Activated naive CD4-positive, alpha-beta T cell treated with anti-CD3 and anti-CD28 coated beads, Interleukin-2, amount 10 ng/mL, durations not matched to agents 7 days and 5 days (primary cell): ENCODE results near the gene RGS9.
"Not testable (repeated sequence)": the region's sequence is repeated elsewhere in the genome, so short reads cannot be mapped to it uniquely, and the experiment has no call there.

ENCODE experiments used
- CTCF ChIA-PET: fragments of 350-600 bp; sonication (Branson Sonifier 250); formaldehyde crosslinking; loops from one replicate; lab custom pipeline; 2021; ENCODE audit warnings: antibody characterized with exemption; lab: Charles Lee
- DNase-seq: peaks from one replicate; pipeline ENCODE4 v3.0.0-alpha.2; 2020
- H3K27ac Mint-ChIP-seq: one replicate; pipeline ENCODE4 v1.8.0; 2021; ENCODE audit warnings: mild to moderate bottlenecking, moderate library complexity, mixed read lengths
- H3K27me3 Mint-ChIP-seq: one replicate; pipeline ENCODE4 v1.8.0; 2021; ENCODE audit warnings: mild to moderate bottlenecking, mixed read lengths
- H3K36me3 Mint-ChIP-seq: one replicate; pipeline ENCODE4 v1.8.0; 2021; ENCODE audit warnings: mixed read lengths
- H3K4me1 Mint-ChIP-seq: one replicate; pipeline ENCODE4 v1.8.0; 2021; ENCODE audit warnings: mixed read lengths
- H3K4me3 Mint-ChIP-seq: one replicate; pipeline ENCODE4 v1.8.0; 2021; ENCODE audit warnings: mild to moderate bottlenecking, moderate library complexity, mixed read lengths
- H3K9me3 Mint-ChIP-seq: one replicate; pipeline ENCODE4 v1.8.0; 2021; ENCODE audit warnings: mixed read lengths

Gene RGS9

GRCh38 chr17:65137021-65137939, at the start of gene RGS9:
TSS of gene RGS9 (plus strand) at chr17:65137370. CDS start at chr17:65137541, 171 bp downstream.
- H3K27ac Mint-ChIP-seq = no peak within 1 kb of the TSS
- H3K36me3 Mint-ChIP-seq = peaks cover 3% of the 10 kb centered on the region
- no peaks in the 10 kb centered on the region for H3K9me3 Mint-ChIP-seq
- H3K27me3 Mint-ChIP-seq = peaks cover 82% of the 10 kb centered on the region
- CTCF ChIA-PET = interaction anchor here (0.6 to 2.2 kb wide), 20 partner anchors 10 to 493 kb away, joined by 3 to 12 read pairs (median 4); no protein-coding TSS in a partner anchor
- H3K4me1 Mint-ChIP-seq = peaks cover 33% of the 10 kb centered on the region
- peak; percentile 88 for DNase-seq
- peak within 1 kb of the TSS; percentile 68 for H3K4me3 Mint-ChIP-seq

GRCh38 chr17:65088621-65089360, 48.4 kb upstream of the RGS9 start:
- Mint-ChIP-seq H3K4me3 (no peak overlapping the region), H3K36me3 (no peaks in the 10 kb centered on the region), H3K4me1 (no peaks in the 10 kb centered on the region), H3K9me3 (no peaks in the 10 kb centered on the region), H3K27ac (no peak overlapping the region), H3K27me3 (peaks cover 19% of the 10 kb centered on the region)
- CTCF ChIA-PET = no interaction called here
- DNase-seq = no peak

- H3K9me3 Mint-ChIP-seq = no peaks in the 10 kb centered on the region
- DNase-seq = no peak
Measured at GRCh38 chr17:65092262-65092661, 44.9 kb upstream of the RGS9 start.

GRCh38 chr17:65092721-65093356, 44.3 kb upstream of the RGS9 start:
- H3K27ac Mint-ChIP-seq, H3K4me1 Mint-ChIP-seq, CTCF ChIA-PET, H3K36me3 Mint-ChIP-seq, DNase-seq, H3K4me3 Mint-ChIP-seq, H3K9me3 Mint-ChIP-seq: not testable (repeated sequence)
- peaks cover 20% of the 10 kb centered on the region for H3K27me3 Mint-ChIP-seq

More at GRCh38 chr17:65092262-65092661, 44.9 kb upstream of the RGS9 start:
- Mint-ChIP-seq H3K4me1 (peaks cover 6% of the 10 kb centered on the region), H3K36me3 (no peaks in the 10 kb centered on the region), H3K27ac (no peak overlapping the region), H3K27me3 (peaks cover 20% of the 10 kb centered on the region), H3K4me3 (no peak overlapping the region)
- CTCF ChIA-PET = no interaction called here

GRCh38 chr17:65093930-65094329, 43.2 kb upstream of the RGS9 start:
- H3K27me3 Mint-ChIP-seq = peaks cover 18% of the 10 kb centered on the region
- H3K27ac Mint-ChIP-seq = no peak overlapping the region
- no peaks in the 10 kb centered on the region for H3K36me3 Mint-ChIP-seq
- DNase-seq = no peak
- H3K4me1 Mint-ChIP-seq = peaks cover 6% of the 10 kb centered on the region
- CTCF ChIA-PET = no interaction called here
- no peak overlapping the region for H3K4me3 Mint-ChIP-seq
- no peaks in the 10 kb centered on the region for H3K9me3 Mint-ChIP-seq

- Mint-ChIP-seq H3K27me3 (peaks cover 7% of the 10 kb centered on the region), H3K36me3 (no peaks in the 10 kb centered on the region), H3K27ac (no peak overlapping the region), H3K4me3 (no peak overlapping the region), H3K9me3 (no peaks in the 10 kb centered on the region), H3K4me1 (peaks cover 19% of the 10 kb centered on the region)
- no peak for DNase-seq
- CTCF ChIA-PET = no interaction called here
Measured at GRCh38 chr17:65095465-65095864, 41.7 kb upstream of the RGS9 start.

- H3K36me3 Mint-ChIP-seq, DNase-seq, H3K4me3 Mint-ChIP-seq, H3K9me3 Mint-ChIP-seq, H3K27ac Mint-ChIP-seq, H3K27me3 Mint-ChIP-seq, CTCF ChIA-PET: not testable (repeated sequence)
- peaks cover 25% of the 10 kb centered on the region for H3K4me1 Mint-ChIP-seq
Measured at GRCh38 chr17:65096382-65096781, 40.8 kb upstream of the RGS9 start.

- CTCF ChIA-PET = no interaction called here
- H3K9me3 Mint-ChIP-seq = no peaks in the 10 kb centered on the region
- H3K4me1 Mint-ChIP-seq = peaks cover 25% of the 10 kb centered on the region
- H3K36me3 Mint-ChIP-seq = no peaks in the 10 kb centered on the region
- peaks cover 8% of the 10 kb centered on the region for H3K27me3 Mint-ChIP-seq
- H3K27ac Mint-ChIP-seq = no peak overlapping the region
- H3K4me3 Mint-ChIP-seq = no peak overlapping the region
- DNase-seq = no peak
Measured at GRCh38 chr17:65097110-65097509, 40.1 kb upstream of the RGS9 start.

- DNase-seq = no peak
- peaks cover 25% of the 10 kb centered on the region for H3K4me1 Mint-ChIP-seq
- no peaks in the 10 kb centered on the region for H3K9me3 Mint-ChIP-seq
- peaks cover 23% of the 10 kb centered on the region for H3K27me3 Mint-ChIP-seq
- CTCF ChIA-PET = interaction anchor here (0.8 to 2.7 kb wide), 19 partner anchors 10 to 161 kb away, joined by 3 to 9 read pairs (median 4); no protein-coding TSS in a partner anchor
- no peaks in the 10 kb centered on the region for H3K36me3 Mint-ChIP-seq
- no peak overlapping the region for H3K4me3 Mint-ChIP-seq
- no peak overlapping the region for H3K27ac Mint-ChIP-seq
Measured at GRCh38 chr17:65099475-65099874, 37.7 kb upstream of the RGS9 start.

- CTCF ChIA-PET = interaction anchor here (0.8 to 2.7 kb wide), 25 partner anchors 9 to 162 kb away, joined by 3 to 9 read pairs (median 4); partner anchors contain the start of gene RGS9
- Mint-ChIP-seq H3K4me3 (peak overlapping the region; percentile 82), H3K27me3 (peaks cover 22% of the 10 kb centered on the region), H3K4me1 (peaks cover 25% of the 10 kb centered on the region), H3K36me3 (no peaks in the 10 kb centered on the region), H3K27ac (peak overlapping the region; percentile 90), H3K9me3 (no peaks in the 10 kb centered on the region)
- DNase-seq = peak; percentile 75
Measured at GRCh38 chr17:65099941-65100315, 37.2 kb upstream of the RGS9 start.

GRCh38 chr17:65100316-65101140, 36.6 kb upstream of the RGS9 start:
- Mint-ChIP-seq H3K4me3 (peak overlapping the region; percentile 82), H3K27ac (peak overlapping the region; percentile 90), H3K4me1 (peaks cover 25% of the 10 kb centered on the region), H3K27me3 (peaks cover 23% of the 10 kb centered on the region), H3K36me3 (no peaks in the 10 kb centered on the region), H3K9me3 (no peaks in the 10 kb centered on the region)
- CTCF ChIA-PET = interaction anchor here (0.7 to 2.7 kb wide), 29 partner anchors 11 to 173 kb away, joined by 3 to 9 read pairs (median 4); partner anchors contain the start of gene RGS9
- DNase-seq = peak; percentile 89

- Mint-ChIP-seq H3K27ac (no peak overlapping the region), H3K27me3 (peaks cover 28% of the 10 kb centered on the region), H3K9me3 (no peaks in the 10 kb centered on the region), H3K4me1 (peaks cover 20% of the 10 kb centered on the region), H3K36me3 (no peaks in the 10 kb centered on the region), H3K4me3 (peak overlapping the region; percentile 82)
- no peak for DNase-seq
- CTCF ChIA-PET = interaction anchor here (0.9 to 2.7 kb wide), 13 partner anchors 14 to 162 kb away, joined by 3 to 9 read pairs (median 5); no protein-coding TSS in a partner anchor
Measured at GRCh38 chr17:65101371-65101770, 35.8 kb upstream of the RGS9 start.

- peaks cover 19% of the 10 kb centered on the region for H3K4me1 Mint-ChIP-seq
- CTCF ChIA-PET = interaction anchor here (0.7 to 1.3 kb wide), 2 partner anchors 61 to 96 kb away, joined by 3 read pairs; no protein-coding TSS in a partner anchor
- H3K9me3 Mint-ChIP-seq = no peaks in the 10 kb centered on the region
- H3K27ac Mint-ChIP-seq = no peak overlapping the region
- DNase-seq = no peak
- H3K4me3 Mint-ChIP-seq = no peak overlapping the region
- no peaks in the 10 kb centered on the region for H3K36me3 Mint-ChIP-seq
- H3K27me3 Mint-ChIP-seq = peaks cover 35% of the 10 kb centered on the region
Measured at GRCh38 chr17:65102235-65102634, 34.9 kb upstream of the RGS9 start.
